ENCODE data around the gene CXCL1.
"Not testable (repeated sequence)": the region's sequence is repeated elsewhere in the genome, so short reads cannot be mapped to it uniquely, and the experiment has no call there.

CXCL1 gene

DNA sequence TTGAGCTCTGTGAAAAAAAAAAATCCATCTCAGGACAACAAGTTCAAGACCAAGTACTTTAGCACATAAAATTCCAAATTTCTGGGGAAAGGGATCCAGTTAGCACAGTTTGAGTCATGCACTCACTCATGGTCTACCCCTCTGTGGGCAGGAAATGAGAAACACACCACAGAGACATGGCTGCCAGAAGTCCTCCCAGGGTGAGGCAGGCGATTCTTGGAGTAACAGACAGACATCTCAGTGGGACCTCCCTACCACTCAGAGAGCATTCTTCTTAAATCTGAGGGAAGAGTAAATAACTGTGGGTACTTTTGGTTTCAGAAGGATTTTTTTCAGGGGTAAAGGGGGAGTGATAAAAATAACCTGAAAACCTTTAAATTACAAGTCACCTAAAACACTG, 14.1 kb downstream of the CXCL1 start:
- no peak for DNase-seq

DNA sequence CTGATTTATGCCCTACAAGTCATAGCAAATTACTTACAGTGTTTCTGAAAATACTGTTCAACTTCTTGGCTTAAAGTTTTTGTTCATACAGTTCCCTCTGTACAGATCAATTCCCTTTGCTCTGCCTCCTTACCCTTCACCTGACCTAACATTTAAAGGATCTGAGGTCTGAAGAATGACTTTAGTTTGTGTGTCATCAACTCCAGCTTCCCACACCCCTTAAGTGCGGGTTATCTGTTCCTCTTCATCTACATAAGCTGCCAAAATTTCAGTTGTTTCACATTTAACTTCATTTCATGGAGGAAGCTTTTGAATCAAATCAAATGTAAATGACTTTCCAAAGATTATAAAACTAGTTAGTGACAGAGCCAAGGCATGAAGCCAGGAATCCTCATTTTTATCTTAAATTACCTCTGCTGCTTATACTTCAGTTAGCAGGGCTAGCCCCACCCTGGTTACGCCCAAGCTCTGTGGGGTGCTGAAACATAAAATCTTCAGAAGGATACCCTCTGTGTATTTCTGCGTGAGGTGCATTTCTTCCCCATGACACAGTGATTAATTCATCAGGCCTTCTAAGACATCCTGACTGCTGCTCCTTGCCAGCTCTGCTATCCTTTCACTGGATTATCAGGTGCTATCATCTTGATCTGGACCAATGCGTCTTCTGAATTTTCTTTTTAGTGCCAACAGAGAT, 16.5 kb downstream of the CXCL1 start:
- DNase-seq = no peak

DNA sequence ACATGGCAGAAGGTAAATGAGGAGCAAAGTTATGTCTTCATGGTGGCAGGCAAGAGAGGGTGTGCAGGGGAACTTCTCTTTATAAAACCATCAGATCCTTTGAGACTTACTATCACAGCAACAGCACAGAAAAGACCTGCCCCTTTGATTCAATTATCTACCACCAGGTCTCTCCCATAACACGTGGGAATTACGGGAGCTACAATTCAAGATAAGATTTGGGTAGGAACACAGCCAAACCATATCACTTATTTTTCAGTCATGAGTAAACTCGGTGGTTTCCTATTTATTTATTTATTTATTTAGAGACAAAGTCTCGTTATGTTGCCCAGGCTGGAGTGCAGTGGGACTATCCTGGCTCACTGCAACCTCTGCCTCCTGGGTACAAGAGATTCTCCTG, 22.1 kb downstream of the CXCL1 start:
- no peak for DNase-seq

DNA sequence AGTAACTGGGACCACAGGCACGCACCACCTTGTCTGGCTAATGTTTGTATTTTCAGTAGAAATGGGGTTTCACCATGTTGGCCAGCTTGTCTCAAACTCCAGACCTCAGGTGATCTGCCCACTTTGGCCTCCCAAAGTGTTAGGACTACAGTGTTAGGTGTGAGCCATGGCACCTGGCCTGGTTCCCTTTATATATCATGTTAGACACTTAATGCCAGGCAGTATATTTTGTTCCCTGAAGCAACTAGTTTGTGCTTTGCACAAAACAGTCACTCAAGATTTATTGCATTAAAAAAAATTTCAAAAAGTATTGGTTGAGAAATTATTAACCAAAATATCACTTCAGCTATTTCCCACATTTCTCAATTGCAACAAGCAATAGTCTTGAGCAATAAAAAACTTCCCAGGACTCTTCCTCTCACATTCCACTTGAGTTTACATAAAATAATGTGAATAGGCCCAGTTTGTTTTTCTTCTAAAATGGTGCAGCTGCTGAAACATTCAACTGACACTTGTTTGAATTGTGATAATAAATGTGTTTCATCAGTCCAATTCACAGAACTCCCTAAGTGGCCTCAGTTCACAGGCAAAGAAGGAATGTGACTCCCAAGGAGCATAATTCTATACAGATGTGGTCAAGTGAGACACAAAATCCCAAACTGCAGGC, 22.7 kb downstream of the CXCL1 start:
- DNase-seq = no peak

DNA sequence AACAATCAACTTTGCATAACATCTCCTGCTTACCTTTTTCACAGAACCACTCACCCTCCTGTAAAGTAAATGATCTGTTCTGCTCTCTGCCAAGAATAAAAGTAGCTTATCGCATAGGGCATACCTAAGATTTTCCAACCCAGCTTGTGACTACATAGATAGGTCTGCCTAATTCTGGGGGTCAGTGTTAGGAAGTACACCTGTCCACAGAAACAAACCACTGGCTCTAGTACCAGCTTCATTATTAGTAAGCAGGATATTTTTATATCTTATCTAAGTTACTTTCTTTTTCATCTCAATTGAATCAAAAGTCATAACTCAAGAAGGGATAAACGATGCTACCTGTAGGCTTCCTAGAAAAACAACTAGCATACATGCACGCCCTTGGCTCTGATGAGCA, 23.8 kb downstream of the CXCL1 start:
- no peak for DNase-seq

DNA sequence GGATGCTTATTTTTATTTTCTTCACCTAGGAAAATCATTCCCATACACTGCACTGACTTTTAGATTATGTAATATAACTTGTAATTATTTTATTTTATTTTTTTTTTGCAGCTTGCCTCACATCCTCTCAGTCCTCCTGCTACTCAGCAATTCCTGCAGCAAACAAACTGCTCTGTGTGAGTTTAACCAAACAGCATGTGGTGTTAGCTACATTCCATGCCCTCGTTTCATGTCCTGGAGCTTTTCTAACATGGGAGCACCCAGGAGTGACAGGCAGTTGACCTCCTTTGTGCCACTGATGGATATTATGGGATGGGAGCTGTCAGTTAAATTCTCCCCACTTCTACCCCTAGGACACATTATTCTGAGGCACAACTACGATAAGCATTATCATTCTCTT, 24.8 kb downstream of the CXCL1 start:
- DNase-seq = no peak

DNA sequence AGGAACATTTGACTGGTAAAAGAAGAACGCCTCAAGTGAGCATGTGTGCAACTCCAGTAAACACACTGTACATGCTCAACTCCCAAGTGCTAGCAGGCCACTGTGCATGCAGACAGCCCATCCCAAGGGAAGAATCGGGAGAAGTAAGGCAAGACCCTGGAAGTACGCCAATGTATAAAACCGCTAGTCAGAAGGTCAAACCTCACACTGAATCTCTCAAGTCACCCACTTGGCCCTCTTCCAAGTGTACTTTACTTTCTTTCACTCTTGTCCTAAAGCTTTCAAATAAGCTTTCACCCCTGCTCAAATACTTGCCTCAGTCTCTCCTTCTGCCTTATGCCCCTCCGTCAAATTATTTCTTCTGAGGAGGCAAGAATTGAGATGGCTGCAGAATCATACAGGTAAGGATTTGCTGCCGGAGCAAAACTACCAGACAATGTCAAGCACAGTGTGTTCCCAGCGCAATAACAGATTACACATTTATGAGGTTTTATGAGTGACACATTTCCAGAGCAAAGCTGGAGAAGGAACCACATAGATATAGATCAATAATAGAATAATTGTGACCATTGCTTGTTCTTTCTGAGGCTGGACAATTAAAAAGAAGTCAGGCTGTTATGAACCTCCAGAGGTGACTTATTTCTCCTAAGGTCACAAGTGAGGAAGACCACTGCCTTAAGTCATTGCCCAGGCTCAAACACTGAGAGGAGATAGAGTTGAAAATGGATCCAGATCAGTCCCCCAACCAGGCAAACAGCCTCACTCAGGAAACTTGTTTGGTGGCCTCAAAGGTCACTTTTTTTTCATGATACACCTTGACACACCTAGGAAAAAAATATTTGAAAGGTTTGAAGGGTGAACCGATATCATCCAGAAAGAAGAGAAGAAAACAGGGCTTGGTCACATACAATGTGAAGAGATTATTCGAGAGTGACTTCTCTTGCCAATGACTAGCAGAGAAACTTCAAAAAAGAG, 26.3 kb downstream of the CXCL1 start:
- no peak for DNase-seq

DNA sequence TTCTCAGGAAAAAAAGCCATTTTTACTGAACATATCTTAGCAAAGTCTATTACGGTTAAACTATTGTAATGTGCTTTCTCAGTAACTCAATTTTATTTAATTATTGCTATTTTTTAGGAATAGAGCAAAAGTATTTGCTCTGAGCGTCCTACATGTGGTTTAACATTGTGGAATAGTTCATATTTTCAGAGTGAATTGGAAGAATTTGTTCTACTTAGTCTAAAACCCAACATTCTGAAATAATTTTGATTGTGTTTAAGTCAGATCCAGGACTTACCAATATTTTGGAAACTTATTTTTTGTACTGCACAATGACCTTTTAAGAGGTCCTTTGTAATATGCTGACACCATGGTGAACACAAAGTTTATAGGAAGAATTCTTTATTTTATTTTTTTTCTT, 27.2 kb downstream of the CXCL1 start:
- no peak for DNase-seq

DNA sequence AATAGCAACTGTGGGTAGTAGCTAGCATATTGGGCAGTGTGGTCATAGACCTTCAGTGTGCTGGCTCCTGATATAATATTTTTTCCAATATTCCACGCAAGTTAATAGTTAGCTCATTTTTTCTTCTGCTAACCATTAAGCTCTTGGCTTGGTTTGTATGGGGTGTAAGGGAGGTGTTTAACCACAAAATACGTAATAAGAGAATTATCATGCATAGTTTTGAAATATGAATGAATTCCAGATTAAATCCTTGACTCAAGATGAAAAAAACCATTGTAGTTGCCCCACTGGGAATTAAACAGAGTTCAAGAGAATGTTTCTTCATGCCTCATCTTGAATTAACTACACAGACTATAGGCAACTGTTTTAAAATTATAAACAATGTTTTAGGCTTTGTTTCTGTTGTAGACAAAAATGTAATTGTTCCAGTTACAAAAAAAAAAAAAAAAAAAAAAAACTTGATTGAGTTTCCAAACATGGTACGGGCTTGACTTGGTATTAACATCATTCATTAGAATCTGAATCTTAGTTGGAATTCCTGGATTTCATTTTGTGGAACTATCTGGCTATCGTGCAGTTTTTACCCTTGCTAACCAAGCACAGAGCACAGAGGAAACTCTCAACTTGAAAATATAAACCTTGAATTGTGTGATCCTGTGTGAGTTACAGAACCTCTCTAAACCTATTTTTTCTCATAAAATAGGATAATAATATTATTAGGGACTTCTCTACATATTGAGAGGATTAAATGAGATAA, 28.4 kb downstream of the CXCL1 start:
- DNase-seq = no peak

DNA sequence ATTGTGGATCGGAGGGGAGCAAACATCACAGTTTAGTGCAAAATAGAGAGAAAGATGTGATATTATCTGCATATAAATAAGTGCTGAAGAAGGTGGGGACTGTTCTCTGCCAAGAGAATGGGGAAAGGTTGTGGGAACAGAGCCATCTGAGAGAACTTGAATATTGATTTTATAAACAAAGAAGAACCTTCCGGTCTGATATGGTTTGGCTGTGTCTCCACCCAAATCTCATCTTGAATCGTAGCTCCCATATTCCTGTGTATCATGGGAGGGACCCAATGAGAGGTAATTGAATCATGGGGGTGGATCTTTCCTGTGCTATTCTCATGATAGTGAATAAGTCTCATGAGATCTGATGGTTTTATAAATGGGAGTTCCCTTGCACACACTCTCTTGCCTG, 30.1 kb downstream of the CXCL1 start:
- not testable (repeated sequence) for DNase-seq

DNA sequence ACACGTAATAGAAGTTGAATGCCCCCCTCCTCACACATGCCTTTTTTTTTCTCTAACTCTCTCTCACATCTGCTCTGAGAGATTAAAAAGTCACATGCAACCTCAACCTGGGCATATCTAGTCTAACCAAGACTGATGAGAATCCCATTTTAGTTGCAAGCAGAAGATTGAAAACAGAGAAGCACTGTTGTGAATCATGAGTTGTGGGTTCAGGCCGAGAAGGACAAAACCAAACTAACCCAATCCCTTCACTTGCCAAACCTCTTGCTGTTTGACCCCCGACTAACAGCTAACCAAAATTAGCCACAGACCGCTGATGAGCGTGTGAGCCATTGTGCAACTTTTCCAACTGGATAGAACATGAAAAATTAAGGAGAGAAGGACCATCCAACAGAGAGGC, 31.8 kb downstream of the CXCL1 start:
- DNase-seq = no peak

DNA sequence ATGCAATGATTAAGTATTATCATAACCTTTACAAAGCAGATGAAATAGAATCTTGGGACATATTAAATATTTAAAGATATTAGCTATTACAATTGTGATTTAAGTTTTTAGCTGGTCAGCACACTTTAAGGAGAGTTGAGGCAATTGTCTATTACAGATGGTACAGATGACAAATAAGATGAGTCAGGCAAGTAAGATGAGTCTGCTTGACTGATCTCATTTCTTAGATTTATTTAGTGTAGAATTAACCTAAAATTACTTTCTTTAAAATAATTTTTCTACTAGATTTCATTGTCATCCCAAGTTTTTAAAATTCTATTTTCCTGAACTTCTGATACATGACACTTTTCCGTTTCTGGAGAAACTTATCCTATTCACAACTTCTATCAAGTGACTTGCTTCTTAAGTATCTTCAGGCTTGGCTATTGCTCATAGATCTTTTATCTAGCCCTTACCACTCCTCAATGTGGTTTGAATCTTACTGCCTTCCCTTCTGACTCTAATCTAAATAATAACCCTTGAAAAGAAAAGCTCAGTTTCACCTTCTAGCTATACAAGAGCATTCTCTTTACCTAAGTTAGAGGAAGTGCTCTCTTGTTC, 32.9 kb downstream of the CXCL1 start:
- no peak for DNase-seq

DNA sequence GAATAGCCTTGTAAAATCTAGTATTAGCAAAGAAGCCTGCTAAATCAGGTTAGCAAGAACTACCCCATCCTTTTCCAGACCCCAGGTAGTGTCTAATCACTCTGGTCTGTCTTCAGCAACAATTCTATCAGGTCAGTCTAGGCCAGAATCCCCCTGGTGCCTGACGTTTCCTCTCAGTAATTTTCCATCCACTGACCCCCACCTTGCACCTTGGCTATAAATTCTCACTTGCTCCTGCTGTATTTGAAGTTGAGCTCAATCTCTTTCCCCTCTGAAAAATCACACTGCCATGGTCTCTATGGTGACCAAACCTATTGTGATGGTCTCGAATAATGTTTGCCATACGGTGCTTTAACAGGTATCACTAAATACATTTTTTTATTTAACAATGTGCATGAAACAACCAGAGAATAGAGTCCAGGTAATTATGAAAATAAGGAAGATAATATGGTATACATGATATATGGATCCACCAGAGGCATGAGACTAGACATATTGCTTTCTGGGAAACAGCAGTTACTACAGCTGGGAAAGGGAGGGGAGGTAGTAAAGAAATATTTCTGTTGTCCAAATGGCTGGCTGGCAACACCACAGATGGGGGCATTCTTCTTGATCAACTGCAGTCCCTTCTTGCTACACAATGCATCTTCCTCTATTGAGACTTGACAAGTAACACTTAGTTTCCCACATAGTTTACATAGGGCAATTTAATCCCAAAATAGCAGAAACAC, 33.8 kb downstream of the CXCL1 start:
- no peak for DNase-seq

DNA sequence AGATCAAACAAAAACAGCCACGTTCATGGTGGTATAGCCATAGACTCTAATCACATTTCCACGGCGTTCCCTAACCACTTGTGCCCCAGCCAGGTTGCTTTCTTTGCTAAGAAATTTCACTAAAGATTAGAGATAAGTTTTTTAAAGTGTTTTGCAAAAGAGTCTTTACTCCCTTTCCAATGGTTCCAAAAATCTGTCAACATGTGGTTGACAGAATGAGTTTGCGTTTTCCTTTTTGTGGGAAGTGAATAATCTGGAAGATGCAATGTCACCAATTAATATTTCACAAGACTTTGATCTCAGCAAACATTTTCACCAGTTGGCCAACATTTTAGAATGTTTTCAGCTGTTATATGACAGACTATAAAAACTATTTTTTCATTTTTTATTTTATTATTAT, 35.3 kb downstream of the CXCL1 start:
- no peak for DNase-seq

DNA sequence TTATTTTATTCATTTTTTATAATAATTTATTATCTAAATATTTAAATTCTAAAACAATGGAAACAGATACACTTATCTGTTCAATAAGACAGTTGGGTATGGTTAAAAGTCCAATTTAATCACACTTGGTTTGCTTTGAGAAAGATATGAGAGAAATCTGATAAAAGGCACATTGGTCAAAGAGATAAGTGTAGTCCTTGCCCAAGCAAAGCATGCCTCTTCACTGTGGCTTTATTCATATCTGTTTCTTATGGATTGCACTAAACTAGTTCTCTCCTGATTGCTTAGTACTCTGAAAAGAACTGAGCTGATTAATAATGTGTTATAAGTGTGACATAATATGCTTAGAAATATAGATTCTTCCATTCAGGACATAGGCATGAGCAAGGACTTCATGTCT, 39.8 kb downstream of the CXCL1 start:
- no peak for DNase-seq

DNA sequence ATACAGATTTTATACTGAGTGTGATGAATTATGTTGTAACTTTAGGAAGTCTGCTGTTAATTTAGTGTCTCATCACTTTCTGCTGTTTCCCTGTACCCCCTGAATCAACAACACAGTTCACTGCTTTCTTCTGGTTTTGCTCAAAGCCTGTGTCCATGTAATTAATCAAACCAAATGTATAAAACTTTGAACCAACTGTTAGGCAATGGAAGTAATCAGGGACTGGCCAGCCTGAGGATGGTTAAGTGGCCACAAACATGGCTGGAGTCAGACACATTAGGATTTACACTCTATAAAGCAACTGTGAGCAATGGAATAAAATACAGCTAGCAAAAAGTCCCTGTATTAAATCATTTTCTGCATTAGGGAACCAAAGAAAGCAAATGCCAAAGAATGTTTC, 42.6 kb downstream of the CXCL1 start:
- DNase-seq = no peak

DNA sequence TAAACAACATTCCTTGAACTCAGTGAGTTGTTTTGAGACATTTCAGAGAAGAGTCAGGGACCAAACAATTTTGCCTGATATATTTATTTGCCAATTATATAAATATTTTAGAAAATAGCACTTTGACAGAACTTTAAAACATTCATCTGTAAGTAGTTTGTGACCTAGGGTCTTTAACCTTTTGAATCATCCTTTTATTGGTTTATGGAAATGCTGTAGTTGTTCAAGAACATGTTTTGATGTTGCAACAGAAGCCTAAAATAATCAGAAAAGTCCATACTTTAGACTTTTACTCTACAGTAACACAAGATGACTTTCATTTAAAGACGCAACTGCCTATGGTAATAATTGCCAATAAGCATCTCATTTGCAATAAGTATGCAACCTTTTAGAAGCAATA, 43.0 kb downstream of the CXCL1 start:
- DNase-seq = no peak

DNA sequence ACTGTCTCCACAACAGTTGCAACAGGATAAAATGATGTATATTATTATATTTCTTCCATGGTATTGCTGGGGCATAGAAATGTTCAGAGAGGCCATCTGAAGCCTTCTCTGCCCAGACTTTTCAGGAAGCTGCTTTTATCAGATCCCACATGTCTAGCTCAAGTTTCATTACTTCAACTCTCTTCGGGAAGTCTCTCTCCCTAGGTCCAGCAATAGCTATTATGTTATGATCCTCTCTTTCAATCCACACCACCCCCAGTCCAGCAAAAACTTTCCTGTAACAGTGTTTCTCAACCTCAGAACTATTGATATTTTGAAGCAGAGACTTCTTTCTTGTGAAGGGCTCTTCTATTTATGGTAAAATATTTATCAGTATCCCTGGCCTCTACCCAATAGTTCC, 44.9 kb downstream of the CXCL1 start:
- no peak for DNase-seq

DNA sequence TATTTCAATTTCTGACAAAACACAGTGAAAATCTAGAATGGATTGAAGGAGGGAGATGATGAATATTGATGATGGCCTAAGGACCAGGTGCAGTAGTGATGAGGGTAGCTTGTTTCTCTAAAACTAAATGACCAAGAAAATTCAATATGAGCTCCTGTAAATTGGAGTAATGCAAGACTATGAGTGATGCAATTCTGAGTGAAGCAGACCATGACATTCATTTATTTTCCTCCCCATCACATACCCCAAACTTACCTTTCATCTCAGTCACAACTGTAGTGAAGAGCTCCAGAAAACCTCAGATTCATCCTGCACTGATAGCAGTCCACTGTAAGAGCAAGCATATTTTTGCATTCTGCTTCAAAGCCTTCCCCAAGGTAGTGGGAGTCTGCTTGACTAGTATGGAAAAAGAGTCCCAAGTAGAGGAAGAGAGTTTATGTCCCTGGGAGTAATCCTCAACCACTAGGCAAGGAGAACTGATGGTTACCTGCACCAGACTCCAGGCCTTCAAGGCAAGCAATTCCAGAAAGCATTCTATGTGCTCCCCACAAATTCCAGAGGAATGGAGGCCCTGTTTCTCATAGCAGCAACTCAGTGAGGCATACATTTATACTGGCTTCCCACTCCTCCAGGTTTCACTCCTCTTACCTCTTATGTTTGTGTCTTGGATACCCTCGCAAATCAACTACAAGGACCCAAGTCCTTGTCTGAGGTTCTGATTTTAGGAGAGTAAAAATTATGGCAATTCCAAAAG, 47.2 kb downstream of the CXCL1 start:
- DNase-seq = no peak

DNA sequence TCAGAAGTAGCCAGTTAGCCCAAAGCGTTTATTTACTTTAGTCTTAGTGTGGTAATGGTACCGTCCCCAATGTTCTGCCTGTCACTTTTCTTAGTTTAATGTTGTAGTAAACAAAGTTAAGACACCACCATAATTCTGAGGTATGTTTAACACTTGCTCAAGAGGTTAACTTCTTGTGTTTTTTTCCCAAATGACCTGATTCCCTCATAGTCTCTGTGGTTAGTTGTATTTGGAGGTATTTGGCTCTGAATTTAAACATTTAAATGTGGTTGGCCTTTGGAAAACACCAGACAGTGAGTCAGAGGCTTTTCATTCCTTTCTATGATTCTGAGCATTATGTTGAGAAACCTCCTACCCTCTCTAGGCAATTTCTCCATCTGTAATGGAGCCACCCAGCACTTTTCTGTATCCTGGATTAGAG, 47.9 kb downstream of the CXCL1 start:
- DNase-seq = no peak

DNA sequence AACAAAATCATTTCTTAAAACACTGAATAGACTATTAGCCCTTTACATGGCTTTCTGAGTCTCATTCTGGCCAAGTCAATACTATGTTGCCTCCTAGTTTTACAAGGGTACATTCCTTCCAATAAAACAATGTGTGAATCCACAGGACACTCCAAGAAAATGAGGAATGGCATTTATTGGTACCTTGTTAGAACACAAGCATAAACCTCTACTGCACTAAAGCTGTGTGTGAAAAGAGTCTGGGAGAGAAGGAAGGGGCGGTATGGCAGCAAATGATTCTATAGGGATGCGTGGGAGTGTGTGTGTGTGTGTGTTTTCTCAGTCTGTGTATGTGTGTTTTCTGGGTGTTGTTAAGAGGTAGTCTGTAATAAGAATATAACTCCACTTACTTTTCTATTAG, 48.9 kb downstream of the CXCL1 start:
- no peak for DNase-seq
